GM18511 (cell line): ENCODE data around the gene OVAAL.
"Not testable (repeated sequence)": the region's sequence is repeated elsewhere in the genome, so short reads cannot be mapped to it uniquely, and the experiment has no call there.

Experiments
- ATAC-seq: cut with Tn5 transposase; IDR thresholded peaks from one replicate; pipeline ENCODE4 v1.9.1; 2021; ENCODE audit warnings: mild to moderate bottlenecking, moderate library complexity; ENCODE audit not compliant: unreplicated experiment

OVAAL gene

GRCh38 chr1:180540697-180541594 is 17.8 kb upstream of the OVAAL start:
- ATAC-seq = no peak

GRCh38 chr1:180542113-180542837 is 16.5 kb upstream of the OVAAL start:
- no peak for ATAC-seq

- ATAC-seq = no peak
Observed at GRCh38 chr1:180542838-180543145, 16.0 kb upstream of the OVAAL start.

DNA sequence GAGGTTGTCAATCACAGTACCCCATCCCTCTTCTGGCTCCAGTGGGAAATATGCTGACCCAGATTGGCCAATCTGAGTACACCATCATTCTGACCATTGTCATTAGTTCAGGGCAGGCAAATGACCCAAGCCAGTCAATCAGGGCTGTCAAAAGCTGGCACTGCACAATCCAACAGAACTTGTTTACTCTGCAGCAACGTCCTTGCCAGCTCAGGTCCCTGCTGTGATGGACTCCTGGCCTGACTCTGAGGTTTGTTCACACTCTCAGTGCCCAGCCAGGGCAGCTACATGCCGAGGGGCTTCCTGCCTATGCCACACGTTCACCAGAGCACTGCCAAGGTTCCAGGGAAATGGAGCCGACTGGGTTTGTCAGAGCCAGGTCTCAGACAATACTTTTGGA is 14.7 kb upstream of the OVAAL start:
- no peak for ATAC-seq

DNA sequence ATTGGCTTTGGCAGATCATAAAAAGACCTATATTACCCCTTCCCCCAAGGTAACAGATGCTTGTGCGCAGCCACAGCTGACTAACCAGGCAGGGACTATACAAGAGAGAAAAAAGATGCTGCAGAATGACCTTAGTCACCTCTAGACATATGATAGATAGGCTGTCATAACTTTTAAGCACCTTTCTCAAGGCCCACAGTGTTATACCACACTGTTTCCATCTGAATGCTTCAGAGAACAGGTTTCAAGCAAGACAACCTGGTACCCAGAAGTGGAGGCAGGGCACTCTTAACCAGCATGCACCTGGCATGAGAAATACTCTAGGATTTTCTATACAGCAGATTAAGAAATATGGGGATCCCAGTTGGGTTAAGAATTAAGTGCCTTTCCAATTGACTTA is 12.8 kb upstream of the OVAAL start:
- no peak for ATAC-seq

DNA sequence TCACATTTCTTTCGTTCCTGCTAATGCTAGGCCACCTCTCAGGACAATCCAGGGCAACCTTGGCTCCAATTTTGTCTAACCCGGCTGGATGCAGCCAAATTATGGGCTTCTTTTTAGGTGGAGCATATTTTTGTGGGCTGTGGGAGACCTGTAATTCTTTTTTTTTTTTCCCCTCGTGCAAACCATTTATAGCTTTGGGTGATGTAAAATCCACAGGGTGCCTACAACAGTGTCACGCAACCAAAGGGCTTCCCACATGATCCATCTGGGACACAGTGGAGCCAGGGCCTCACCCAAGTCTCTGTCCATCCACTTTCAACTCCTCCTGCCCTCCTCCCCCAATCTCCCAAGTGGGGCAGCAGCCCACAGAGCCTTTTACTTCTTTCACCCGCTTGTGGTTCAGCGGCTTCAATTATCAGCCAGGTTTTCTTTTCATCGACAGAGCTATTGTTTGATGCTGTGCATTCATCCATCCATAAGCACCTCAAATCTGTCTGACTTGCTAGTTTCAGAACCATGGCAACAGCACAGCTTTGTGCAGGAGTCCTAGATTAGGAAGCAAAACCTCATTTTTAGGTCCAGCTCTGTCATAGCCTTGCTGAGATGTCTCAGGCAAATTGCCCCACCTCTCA is 10.0 kb upstream of the OVAAL start:
- no peak for ATAC-seq

- not testable (repeated sequence) for ATAC-seq
Observed at GRCh38 chr1:180549770-180550169, 9.0 kb upstream of the OVAAL start.

- no peak for ATAC-seq
Observed at GRCh38 chr1:180550241-180550640, 8.5 kb upstream of the OVAAL start.

- ATAC-seq = no peak
Observed at GRCh38 chr1:180551997-180552396, 6.8 kb upstream of the OVAAL start.

- ATAC-seq = not testable (repeated sequence)
Observed at GRCh38 chr1:180553046-180553445, 5.7 kb upstream of the OVAAL start.

DNA sequence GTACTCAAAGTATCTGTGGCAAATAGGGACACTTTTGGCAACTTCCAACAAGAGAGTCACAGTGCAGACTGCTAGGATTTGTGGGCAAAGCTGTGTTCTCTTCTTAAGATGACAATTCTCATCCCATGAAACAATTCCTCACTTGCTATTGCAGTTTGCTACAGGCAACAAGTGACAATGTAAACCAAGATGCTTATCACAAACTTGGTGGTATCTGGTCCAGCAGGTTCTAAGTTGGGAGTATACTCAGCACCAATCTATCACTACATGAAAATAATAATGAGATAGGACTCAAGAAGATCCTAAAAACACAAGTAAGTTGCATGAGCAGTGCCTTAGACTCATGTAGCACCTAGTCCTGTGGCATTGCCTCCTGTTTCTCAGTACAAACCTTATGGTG is 3.4 kb upstream of the OVAAL start:
- no peak for ATAC-seq

DNA sequence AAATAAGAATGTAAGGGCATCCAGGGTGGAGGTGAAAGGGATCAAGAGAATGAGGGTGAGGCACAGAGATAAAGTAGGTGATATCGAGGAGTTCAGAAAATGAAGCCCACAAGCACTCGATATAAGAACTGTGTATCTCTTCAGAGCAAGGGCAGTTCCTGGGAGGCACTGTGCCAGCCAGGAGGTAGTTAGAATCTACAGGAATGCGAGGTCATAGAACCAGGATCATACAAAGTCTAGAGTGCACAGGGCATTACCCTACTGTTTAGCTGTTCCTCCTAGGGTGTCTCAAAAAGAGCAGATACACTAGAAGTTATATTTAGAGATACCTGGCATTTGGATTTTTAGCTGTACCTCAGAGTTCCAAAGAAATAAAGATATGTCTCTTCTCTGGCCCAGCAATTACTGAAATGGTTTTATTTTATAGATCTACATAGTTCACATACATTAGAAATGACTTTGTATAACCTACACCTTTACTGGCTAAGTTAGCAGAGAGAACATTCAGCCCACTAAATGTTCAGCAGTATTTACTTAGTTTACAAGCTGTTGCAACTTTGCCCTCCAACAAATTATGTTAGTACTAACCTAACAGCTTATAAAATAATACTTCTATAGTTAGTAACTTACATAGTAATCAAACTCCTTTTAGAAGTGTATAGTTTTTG is 1.6 kb downstream of the OVAAL start:
- ATAC-seq = no peak

DNA sequence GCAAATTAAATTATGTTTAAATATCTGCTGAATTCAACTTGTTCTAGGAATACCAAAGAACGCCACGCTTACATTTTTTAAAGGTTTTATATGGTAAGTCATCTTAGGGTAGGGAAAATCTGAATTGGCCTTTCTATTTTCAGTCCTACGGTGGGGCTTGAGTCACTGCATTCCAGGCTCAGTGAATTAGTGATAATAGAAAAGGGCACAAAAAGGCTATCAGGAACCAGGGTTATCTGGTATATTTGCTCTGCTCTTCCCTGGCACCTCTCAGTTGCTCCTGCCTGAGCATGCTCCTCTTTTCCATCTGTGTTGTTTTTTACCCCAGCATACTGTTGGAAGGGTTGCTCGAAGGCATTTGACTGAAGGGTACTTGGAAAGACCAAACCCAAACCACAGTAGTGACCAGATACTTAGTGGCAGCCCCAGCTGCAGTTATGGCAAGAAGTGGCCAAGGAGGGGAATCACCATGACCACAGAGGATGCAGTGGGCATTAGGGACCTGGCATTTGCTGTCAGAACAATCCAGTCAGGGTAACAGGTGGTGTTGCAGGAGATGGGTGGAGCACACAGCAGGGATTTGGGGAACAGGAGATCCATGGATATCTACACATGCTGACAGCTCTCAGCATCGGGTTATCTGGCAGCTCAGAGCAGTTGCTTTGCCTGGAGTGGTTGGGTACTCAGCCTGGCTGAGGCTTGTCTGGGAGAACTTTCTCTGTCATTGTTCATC is 2.3 kb downstream of the OVAAL start:
- ATAC-seq = no peak

DNA sequence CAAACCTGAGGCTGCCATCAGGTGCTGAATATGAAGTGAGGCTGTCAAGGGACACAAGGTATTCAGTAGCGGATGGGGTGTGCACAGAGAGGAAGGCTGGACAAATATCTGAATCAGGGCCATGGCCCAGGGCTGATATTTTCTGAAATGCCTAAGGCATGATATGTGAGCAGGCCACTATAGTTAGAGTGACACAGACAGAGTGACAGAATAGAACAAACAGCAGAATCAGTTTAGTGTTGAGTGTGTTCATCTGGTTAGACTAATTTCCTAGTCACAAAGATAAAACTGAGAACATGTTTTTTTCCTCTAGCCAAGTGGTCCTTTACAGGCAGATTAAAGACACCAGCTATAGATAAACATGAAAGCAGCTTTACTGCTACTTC is 3.9 kb downstream of the OVAAL start:
- ATAC-seq = no peak

- ATAC-seq = no peak
Observed at GRCh38 chr1:180563026-180563827, 4.5 kb downstream of the OVAAL start.

DNA sequence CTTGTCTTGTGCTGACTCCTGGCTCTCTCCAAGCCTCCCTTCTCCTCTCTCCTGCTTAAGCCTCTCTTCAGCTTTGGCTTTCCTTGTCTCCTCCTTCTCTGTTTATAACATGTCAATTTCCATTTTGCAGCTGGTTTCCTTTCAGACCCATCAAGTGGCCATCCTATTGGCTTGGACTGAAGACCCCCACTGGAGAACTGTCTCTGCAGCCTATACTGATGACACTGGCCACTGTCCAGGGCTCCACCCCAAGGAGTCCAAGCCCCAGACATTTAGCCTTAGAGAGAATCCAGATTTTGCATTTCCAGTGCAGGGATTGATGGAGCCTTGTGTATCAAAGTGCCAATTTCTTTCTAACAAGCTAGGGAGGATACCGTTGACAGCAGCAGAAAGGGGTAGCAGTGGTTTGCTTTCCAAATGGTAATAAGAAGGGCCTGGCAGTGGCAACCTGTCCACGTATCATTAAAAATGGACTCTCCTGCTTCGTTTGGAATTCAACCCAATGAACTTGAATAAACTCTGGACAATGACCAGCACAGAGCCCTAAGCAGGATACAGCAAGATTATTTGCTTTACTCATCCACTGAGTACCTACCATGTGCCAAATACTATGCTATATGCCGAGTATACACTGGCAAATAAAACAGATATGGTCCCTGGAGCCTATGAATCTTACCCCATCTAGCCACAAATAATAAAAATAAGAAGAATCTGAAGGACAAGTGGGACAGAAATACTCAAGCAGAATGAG is 6.5 kb downstream of the OVAAL start:
- ATAC-seq = no peak

GRCh38 chr1:180566026-180566425 is 7.3 kb downstream of the OVAAL start:
- no peak for ATAC-seq

DNA sequence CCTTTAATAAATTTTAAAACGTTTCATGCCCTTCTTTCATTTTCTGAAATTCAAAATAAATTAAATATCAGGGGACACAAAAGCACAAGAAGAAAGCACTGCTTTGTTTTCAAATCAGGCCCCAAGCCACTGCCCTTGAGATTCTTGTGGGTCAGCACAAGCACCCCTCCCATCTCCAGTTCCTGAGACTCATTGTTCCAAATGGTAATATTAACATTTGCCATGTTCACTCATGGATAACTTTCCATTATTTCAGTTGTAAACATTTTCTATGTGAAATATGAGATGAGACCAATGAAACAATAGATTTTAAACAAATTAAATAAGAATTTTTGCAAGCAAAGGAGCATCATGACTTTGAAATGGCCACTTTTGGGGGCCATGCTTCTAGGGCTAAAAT is 7.7 kb downstream of the OVAAL start:
- no peak for ATAC-seq

DNA sequence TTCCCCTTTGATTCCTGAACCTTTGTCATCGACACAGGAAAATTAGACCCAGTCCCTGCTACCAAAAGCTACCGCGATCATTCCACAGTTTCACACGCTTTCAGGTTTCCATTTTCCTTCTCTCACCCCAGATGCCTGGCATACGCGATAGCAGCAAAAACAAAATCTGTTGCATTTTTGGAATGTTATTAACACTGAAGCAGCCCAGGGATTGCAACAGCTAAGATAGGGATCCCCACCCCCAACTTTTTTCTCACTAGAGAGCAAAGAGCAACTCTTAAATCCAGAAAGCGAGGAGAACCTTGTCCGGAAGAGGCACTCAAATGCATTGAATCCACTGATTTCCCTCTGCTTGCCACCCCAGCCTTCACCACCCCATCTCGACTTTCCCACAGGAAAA is 8.9 kb downstream of the OVAAL start:
- no peak for ATAC-seq
